Nucleus accumbens (tissue), 56 donors: ENCODE results near the gene ARHGAP5.

ENCODE experiments used
- DNase-seq, 56 donors: peaks; one replicate each; lab custom pipeline; 2025; lab: John Stamatoyannopoulos, UW

Gene ARHGAP5

DNA sequence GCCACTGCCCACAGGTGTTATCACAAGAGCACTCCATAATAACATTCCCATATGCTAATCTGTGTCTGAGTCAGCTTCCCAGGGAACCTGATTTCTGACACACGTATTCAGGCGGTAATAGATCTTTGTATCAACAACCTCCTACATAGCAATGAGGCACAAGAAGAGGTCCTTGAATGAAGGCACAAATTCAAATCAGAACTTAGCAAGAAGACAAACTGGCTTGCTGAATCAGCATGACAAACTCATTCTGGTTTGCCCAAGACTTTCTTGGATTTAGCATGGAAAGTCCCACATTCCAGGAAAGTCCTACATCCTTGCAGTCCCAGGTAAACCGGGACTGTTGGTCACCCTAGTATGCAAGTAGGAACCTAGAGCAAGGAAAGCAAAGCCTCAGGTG lies 90.8 kb downstream of the ARHGAP5 start:
- peak in 8 of 56 donors; percentile 1 to 14 (median 5) for DNase-seq

GRCh38 chr14:32169191-32169590 lies 92.1 kb downstream of the ARHGAP5 start:
- DNase-seq = no peak

- DNase-seq = no peak
These were observed 94.4 kb downstream of the ARHGAP5 start for GRCh38 chr14:32171469-32171868.

DNA sequence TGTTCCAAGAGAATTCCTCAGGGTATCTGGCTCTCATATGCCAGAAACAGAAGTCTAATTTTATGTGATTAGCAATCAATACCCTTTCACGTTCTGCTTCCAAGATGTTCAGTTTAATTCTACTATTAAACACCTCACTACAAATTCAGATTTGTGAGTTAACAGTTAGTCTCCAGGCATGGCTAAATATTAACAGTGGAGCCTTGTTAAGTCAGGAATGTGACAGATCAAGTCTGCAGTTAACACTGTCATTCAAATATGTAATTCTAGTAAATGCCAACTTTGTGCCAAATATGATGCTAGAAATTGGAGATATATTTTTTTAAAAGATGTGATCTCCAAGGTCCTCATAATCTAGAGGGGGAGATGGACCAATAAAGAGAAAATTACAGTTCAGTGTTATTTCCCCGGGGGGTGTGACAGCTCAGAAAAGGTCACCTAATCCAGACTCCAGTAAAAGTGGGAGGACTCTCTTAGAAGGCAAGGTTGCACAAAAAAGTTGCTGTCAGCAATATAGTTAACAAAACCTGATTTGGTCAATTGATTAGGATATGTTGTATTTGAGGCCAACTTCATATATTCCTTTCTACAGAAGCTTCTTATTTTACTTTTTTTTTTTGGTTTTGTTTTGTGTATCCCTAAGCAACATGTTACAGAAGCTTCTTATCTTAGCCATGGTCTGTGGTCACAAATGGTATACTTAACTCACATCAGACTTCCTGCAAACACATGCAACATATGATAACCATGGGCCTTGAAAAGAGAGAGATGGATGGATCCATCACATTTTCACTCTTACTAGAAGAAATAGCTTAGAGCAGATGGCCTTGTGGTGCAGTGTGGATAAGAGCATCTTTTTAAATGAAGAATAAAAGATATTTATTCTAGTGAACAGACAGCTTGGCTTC lies 106.3 kb downstream of the ARHGAP5 start:
- no peak for DNase-seq

- no peak for DNase-seq
These were observed 108.0 kb downstream of the ARHGAP5 start for GRCh38 chr14:32185097-32185496.

DNA sequence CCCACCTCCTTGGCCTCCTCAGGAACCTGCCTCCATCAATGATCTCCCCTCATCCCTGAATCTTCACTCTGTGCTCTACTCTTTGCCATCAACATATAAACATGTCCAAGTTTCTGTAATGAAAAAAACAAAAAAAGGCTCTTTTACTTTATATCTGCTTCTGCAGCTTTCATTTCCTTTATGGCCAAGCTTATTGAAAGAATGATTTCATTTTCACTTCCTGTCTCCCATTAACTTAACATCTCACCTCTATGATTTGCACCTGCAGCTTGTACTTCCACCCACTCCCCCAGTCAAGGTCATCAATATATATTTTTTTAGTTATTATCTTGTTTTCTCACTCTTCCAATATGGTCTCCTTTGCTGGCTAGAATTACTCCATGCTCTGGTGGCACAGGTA lies 109.1 kb downstream of the ARHGAP5 start:
- no peak for DNase-seq

GRCh38 chr14:32189811-32190210 lies 112.7 kb downstream of the ARHGAP5 start:
- DNase-seq = no peak

- no peak for DNase-seq
These were observed 113.6 kb downstream of the ARHGAP5 start for GRCh38 chr14:32190673-32191072.

- no peak for DNase-seq
These were observed 115.7 kb downstream of the ARHGAP5 start for GRCh38 chr14:32192712-32193373.

- no peak for DNase-seq
These were observed 116.4 kb downstream of the ARHGAP5 start for GRCh38 chr14:32193532-32193931.

GRCh38 chr14:32195636-32196035 lies 118.5 kb downstream of the ARHGAP5 start:
- no peak for DNase-seq

GRCh38 chr14:32197919-32198318 lies 120.8 kb downstream of the ARHGAP5 start:
- no peak for DNase-seq

DNA sequence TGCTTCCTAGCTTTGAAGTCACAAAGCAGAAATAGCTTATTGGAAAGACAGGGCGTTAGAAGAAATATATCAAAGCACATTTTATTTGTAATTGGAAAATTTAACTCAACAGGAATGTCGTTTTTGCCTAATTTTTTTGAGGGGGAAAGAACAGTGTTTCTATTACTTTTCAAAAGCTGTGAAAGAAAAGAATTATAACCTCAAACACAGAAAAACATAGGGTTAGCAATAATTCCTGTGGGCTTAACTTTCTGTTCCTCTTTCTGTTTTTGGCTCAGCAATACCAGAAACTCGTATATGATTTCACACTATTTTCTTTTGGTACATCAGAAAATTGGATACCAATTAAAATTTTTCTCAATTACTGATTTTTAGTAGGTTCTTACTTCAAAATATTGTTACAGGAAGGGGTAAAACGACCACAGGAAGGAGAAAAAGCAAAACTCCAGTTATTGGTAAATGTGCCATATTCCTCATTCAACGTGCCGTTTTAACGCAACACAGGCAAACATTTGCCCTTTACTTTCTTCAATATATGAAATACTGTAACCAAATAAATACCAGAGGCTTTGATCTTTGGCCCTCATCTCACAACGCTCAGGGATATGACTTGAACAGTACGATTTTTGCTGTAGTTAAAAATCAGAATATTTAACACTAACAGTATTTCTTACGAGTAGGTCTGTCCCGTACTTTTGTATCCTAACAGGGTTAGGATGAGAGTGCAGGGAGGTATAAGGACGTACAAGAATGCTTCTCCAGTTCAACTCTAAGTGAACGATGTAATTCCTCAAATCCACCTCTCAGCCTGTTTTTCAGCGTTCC lies 123.5 kb downstream of the ARHGAP5 start:
- DNase-seq = no peak

GRCh38 chr14:32201193-32201815 lies 124.2 kb downstream of the ARHGAP5 start:
- peak in 54 of 56 donors; percentile 8 to 87 (median 69) for DNase-seq

GRCh38 chr14:32201816-32202490 lies 124.8 kb downstream of the ARHGAP5 start, which contains the start of gene RNU6-7:
Gene RNU6-7 (plus strand): TSS chr14:32202045.
- DNase-seq = peak in 35 of 56 donors; percentile 6 to 87 (median 50)

GRCh38 chr14:32202491-32202997 lies 125.4 kb downstream of the ARHGAP5 start:
- DNase-seq = peak in 10 of 56 donors; percentile 6 to 43 (median 28)

DNA sequence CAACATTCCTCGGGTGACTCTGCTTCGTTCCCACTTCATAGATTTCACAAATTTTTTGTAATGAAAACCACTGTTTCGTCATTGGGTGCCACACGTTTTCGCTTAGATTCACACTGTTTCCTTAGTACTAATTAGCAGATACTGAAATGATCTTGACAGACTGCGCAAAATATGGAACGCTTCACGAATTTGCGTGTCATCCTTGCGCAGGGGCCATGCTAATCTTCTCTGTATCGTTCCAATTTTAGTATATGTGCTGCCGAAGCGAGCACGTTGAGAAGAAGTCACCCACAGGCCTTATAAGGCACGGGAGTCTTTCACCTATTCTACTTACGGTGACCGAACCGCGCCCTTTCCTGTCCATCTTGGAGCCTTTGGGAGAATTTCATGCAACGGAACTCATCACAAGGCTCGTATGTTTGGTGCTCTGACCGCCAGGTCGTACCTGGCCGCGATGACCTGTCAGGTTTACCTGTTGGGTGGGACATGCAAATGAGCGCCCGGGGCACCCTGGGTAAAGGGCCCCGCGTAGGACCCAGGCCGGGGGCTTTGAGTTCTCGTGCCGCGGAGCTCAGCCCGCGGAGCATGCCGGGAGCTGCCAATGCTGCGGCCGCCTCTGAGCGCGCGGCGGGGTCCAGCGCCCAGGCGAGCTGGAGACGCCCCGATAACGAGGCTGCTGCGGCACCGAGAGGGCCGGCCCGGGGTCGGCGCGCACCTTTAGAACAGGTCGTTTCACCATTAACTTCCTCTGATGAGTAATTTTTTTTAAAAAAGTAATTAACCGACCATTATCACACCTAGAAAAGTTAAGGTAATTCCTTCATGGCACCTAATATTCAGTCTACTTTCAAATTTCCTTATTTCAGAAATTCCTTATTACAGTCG lies 126.1 kb downstream of the ARHGAP5 start, which contains the start of gene RNU6-8:
RNU6-8 (minus strand) TSS at position 272 of the 885 bp plus-strand sequence.
- peak; percentile 20 to 95 (median 84) for DNase-seq

GRCh38 chr14:32203928-32204357 lies 126.8 kb downstream of the ARHGAP5 start:
- DNase-seq = peak in 13 of 56 donors; percentile 1 to 33 (median 6)
